Measurements from ENCODE around the gene GRAP.
"Not testable (repeated sequence)": the region's sequence is repeated elsewhere in the genome, so short reads cannot be mapped to it uniquely, and the experiment has no call there.

Gene GRAP

DNA sequence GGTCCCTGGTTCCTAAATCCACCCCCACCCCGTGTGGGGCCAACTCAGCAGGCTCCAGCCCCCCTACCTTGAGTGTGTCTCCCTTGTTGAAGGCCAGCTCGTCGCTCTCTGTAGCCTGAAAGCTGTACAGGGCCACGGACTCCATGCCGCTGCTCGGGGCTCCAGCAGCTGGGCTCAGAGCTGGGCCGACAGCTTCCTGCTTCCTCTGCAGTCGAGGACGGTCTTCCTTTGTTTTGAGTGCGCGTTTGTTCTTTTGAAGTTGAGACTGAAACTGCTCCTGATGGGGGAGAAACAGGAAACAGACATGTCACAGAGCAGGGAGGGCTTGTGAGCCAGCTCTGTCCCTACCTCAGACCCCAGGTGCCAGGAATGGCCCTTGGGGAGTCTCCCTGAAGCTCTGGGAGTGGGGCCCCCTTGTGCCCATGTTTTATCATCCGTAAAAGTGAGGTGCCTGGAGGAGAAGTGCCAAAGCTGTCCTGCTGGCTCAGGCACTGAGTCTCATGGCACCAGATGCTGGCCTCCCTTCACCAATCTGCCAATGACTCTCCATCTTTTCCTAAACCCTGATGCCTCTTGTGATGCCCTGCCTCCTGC lies at the start of gene GRAP:
Gene GRAP (minus strand): TSS at position 176 of the 594 bp plus-strand sequence. CDS start 31 bp downstream, at position 145.
- not testable (repeated sequence) for DNase-seq

DNA sequence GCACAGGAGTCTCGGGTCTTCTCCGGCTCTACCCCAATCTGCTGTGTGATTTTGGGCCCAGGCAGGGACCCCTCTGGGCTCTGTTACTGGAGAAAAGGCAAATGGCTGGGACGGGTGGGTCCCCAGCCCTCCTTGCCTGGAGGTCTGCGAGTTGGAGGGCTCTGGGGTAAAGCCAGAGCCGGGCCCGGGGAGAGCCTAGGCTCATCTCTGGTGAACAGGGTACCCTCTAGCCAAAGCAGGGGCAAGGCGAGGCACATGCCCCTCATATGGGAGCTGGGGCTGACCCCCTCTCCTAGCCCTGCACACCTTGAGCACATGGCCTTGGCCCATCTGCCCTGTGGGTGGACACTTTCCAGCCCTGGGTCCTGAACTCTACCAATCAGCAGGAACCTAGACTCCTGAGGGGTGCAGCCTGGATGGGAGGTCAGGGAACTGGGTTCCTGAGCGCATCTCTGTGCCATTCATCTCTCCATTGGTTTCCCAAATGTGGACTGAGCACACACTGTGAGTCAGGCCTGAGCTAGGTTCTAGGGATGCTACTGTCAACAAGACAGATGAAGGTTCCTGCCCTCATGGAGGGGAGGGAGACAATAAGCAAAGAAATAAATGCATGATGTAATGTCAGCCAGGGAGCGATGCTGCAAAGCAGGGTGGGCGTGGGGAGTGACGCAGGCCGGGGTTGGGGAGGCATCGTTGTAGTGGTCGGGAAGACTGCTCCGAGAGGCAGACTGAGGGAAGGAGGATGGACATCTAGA lies 47.1 kb upstream of the GRAP start:
- DNase-seq: not testable (repeated sequence)

DNA sequence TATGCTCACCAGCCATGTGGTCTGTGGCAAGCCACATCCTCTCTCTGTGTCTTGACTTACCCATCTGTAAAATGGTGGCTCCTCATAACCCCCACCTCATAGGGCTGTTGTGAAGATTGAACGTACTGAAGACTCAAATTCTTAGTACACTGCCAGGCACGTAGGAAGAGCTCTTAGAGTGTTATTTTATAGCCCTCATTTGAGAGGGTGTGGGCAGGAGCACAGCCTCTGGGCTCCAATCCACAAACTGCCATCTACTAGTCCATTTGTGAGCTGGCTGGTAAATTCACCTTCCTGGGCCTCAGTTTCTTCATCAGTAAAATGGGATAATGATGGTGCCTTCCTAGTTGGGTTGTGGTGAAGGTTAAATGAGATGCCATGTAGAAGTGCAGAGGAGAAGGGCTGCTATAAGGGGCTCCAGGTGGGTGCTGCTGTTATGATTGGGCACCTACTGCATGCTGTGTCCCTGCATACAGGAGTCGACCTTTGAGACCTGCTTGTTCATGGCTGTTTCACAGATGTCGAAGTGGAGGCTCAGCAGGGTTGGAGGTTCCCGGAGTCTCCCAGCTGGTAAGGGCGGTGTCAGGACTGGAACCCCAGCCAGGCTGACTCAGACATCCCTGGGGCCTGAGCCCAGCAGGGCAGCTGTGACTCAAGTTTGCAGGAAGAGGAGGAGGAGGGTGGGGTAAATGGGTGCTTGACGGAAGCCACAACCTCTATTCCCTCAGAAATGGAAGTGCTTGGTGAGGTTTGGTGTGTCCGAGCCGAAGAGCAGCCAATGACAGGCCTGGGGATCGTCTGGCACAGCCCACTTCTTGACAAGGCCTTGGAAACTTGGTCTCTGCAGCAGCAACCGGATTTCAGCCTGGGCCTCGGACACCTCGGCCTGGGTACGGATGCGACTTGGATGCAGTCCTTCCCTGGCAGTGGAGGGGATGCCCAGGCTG lies 46.3 kb upstream of the GRAP start:
- DNase-seq: not testable (repeated sequence)

DNA sequence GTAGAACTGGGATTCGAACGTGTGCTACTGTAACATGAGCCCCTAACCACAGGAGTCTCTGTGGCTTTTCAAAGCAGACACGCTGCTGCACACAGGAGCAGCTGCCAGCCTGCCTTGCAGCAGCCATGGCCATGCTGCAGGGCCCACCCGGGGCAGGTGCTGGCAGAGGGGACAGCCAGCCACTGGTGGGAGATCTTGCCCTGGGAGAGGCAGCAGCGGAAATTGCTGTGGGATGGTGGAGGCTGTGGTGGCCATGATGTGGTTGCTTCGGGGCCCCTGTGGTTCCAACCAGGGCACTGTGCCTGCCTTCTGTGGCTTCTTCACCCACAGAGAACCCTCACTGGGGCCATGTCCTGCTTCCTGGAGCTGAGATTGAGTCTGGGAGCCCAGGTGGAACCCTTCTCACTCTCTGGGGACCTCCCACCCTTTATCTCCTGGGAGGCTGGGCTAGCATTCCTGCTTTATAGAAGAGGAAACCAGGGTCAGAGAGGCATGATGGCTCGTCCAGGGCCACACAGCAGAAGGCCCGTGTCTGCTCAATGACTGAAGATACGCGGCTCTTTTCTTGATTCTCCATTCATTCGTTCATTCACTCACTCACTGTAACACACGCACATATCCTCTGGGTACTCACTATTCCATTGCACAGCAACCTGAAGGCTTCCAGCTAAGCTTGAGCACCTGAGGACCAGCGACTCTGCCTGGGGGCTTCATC lies 43.5 kb upstream of the GRAP start:
- DNase-seq: not testable (repeated sequence)

DNA sequence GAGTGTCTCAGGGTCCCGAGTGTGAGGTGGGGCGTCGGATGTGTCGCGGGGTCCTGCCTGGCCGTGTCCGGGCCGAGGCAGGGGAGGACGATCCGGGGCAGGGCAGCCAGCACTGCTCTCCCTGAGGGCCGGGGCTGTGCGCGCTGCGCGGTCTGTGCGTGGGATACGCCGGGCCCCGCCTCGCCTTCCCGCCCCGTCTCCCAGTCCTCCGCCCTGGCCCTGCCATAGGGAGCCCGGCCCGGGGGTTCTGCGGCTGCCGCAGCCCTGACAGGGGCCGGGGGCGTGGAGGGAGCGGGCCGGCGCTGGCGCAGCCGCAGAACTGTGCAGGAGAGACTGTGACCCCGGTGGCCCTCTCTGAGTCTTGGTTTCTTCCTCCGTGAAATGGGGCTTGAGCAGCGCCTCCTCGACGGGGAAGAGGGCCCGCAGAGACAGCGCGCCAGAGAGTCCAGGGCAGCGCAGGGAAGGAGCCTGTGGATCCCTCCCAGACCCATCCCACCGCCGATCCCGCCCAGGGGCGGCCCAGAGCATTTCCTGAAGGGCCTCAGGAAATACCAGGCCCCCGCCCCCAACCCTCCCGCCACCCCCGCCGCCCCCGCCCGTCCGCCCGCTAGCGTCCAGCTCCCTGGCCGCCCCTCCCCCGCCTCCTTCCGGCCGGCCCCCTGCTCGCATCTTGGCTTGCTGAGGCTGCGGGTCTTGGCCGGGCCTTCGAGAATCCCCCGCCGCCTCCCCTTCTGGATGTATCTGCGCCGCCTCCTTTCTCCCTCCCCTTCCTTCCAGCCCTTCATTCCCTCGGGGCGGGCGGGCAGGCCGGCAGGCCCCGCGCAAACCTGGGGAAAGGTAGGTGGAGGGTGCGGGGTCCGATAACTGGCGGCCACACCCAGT lies 42.3 kb upstream of the GRAP start:
- not testable (repeated sequence) for DNase-seq

DNA sequence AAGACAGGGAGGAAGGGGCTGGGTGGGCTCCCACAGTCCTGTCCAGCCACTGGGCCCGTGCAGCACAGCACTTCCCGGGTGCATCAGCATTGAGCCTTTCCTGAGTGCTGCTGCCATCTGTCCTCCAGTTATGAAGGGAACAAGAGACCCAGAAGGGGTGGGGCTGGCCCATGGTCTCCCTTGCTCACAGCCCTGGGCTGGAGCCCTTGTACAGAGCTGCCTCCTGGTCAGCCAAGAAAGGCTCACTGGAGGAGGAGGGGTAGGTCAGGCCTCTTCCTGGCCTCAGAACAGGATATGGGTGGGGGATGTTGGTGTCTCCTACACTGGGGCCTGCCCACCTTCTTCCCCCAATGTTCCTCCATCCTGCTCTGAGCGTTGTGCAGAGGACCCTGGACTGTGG lies 30.6 kb upstream of the GRAP start:
- DNase-seq: not testable (repeated sequence)

DNA sequence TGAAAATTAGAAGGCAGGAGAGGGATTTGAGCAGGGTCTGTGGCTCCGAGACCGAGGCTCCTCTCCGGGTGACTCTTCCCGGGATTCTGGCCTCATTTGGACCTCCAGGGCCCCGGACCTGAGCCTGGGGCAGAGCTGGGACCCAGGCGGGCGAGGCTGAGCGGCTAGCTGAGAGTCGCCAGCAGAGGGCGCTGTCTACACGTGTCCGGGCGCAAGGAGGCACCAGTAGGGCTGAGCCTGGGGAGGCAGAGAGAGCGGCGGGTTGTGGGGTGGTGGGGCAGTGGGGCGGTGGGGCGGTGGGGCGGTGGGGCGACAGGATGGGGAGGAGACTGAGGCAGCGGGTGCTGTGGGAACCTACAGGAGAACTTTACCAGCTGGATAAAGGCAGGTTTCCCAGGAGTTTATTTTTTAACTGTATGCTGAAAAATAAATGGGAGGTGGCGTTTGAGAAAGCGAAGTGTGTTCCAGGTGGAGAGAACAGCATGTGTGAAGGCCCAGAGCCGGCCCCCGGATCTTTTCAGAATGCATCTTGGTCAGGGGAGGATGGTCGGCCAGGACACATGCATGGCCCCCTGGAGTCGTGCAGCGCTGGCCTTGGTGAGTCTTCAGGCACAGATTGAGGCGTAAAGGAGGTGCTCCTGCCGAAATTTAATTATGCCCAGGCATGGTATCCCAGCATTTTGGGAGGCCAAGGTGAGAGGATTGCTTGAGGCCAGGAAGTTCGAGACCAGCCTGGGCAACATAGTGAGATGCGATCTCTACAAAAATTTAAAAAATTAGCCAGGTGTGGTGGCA lies 29.8 kb upstream of the GRAP start:
- not testable (repeated sequence) for DNase-seq

DNA sequence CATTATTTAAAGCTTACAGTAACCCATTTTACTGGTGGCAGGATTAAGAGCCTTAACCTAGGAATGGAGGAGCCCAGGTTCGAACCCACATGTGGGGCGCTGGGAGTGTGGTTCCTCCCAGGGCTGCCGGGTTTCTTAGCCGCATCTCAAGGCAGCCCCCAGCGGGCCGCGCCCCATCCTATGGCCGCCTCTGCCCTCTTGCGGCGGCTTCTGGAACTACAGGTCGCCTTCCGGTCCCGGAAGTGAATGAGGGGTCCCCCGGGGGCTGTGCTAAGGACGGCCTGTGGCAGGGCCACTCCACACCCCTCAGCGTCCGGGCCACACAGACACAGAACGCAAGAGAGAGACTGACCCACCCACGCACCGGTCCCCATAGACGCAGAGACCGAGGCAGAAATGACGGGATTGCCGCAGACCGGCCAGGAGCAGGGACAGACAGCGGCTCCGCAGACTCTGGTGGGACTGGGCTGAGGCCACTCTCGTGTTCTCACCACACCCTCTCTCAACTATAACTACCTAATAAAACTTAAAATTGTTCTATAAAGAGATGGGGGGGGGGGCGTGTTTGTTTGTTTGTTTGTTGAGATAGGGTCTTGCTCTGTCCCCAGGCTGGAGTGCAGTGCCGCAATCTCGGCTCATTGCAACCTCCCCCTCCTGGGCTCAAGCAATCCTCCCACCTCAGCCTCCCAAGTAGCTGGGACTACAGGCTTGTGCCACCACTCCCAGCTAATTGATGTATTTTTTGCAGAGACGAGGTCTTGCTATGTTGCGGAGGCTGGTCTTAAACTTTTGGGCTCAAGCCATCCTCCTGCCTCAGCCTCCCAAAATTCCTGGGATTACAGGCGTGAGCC lies 23.8 kb upstream of the GRAP start:
- not testable (repeated sequence) for DNase-seq

DNA sequence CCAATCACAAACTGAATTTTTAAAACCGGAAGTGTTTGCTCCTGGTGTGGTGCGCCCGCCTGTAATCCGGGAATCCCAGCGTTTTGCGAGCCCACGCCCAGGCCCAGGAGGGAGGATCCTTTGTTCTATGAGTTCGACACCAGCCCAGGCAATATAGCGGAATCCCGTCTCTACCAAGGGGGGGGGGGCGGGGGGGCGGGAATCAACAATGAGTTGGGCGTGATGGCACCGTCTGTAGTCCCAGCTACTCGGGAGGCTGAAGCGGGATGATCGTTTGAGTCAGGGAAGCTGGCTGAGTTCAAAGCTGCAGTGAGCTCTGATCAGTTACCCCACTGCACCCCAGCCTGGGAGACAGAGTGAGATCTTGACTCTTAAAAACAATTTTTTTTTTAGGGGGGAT lies 17.6 kb upstream of the GRAP start:
- DNase-seq: not testable (repeated sequence)

DNA sequence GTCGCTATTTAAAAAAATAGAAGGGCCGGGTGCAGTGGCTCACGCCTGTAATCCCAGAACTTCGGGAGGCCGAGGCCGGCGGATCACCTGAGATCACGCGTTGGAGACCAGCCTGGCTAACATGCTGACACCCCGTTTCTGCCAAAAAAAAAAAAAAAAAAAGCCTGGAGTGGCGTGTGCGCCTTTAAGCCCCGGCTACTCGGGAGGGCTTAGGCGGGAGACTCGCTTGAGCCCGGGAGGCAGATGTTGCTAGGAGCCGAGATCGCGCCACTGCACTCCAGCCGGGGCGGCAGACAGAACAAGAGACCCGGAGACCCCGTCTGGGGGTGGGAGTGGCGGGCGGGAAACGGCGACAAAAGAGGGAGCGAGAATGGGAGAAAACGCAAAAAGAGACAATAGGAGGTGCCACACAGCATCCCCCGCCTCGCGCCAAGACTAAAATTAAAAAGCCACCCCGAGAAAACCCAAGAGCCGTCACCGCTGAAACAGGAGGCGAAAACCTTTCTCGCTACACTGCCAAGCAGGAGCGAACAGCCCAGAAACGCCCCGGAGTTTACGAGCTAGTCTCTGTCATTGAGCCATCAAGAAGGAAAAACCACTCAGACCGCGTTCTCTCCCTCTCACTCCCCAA lies 16.7 kb upstream of the GRAP start:
- not testable (repeated sequence) for DNase-seq

DNA sequence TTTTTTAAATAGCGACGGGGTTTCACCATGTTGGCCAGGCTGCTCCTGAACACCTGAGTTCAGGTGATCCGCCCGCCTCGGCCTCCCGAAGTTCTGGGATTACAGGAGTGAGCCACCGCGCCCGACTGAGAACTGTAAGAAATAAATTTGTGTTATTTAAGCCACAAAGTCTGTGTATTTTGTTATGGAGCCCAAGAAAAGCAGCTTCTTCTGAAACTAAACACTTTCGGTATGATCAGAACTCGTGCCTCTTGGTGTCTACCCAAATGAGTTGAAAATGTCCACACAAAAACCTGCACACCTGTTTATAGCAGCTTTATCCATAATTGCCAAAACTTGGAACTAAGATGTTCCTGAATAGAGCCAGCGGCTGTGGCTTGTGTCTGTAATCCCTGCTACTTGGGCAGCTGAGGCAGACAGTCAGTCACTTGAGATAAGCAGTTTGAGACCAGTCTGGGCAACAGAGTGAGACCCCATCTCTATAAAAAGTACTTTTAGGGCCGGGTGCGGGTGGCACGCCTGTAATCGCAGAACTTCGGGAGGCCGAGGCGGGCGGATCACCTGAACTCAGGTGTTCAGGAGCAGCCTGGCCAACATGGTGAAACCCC lies 16.1 kb upstream of the GRAP start:
- DNase-seq: not testable (repeated sequence)

DNA sequence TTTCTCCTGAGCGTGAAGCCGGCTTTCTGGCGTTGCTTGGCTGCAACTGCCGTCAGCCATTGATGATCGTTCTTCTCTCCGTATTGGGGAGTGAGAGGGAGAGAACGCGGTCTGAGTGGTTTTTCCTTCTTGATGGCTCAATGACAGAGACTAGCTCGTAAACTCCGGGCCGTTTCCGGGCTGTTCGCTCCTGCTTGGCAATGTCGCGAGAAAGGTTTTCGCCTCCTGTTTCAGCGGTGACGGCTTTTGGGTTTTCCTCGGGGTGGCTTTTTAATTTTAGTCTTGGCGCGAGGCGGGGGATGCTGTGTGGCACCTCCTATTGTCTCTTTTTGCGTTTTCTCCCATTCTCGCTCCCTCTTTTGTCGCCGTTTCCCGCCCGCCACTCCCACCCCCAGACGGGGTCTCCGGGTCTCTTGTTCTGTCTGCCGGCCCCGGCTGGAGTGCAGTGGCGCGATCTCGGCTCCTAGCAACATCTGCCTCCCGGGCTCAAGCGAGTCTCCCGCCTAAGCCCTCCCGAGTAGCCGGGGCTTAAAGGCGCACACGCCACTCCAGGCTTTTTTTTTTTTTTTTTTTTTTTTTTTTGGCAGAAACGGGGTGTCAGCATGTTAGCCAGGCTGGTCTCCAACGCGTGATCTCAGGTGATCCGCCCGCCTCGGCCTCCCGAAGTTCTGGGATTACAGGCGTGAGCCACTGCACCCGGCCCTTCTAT lies 15.4 kb upstream of the GRAP start:
- DNase-seq: not testable (repeated sequence)

DNA sequence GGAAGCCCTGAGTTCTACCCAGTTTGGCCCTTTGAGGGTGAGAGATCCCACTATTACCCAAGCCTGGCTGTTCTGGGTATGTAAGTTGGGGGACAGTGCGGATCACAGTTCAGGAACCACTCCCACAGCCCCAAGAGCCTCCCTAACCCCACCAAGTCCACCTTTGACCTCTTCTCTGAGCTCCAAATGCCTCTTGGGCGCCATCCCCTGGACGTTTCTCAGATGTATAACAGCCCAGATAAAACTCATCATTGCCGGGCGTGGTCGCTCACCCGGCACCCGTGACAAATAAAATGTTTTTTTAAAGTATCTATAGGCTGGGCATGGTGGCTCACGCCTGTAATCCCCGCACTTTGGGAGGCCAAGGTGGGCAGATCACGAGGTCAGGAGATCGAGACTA lies 8.7 kb upstream of the GRAP start:
- DNase-seq: not testable (repeated sequence)

DNA sequence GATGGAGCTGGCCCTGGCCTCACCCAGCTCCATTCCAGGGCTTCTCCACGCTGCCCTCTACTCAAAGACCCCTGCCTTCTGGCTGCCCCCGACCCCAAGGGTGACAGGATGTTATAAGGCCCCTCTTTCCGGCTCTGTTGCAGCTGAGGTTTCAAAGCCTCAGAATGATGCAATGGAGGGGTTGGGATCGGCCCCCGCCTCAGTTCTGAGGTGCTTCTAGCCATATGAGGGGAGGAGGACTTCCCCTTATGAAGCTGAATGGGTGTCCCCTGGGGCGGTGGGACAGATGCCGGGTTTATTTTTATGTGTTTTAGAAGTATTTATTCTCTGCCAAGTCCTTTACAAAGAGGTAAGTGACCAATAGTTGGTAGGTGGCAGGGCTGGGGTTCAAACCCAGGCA lies 2.1 kb upstream of the GRAP start:
- not testable (repeated sequence) for DNase-seq

DNA sequence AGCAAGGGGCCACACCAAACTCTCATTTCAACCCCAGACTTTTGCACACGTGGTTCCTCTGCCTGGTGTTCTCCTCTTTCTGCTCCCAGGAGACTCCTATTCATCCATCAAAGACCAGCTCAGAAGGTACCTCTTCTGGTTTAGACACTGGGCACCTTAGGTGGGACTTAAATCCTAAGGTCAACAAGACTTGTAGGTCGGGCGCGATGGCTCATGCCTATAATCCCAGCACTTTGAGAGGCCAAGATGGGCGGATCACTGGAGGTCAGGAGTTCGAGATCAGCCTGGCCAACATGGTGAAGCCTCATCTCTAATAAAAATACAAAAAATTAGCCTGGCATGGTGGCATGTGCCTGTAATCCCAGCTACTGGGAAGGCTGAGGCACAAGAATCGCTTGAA lies 753 bp upstream of the GRAP start:
- DNase-seq: not testable (repeated sequence)

DNA sequence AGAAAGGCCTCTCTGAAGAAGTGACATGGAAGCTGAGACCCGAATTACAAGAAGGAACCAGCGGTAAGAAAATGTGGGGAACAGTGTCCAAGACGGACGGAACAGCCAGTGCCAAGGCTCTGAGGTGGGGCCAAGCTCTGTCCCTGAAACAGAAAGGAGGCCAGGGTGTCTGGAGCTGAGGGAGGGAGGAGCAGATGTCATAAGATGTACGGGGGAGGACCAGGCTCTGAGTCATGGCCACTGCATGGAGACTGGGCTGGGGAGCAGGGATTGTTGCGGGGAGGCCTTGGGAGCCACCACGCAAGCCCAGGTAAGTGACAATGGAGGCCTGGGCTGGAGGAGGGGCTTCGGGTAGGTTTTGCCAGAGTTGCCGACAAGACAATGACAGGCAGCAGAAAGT lies 2.1 kb downstream of the GRAP start:
- not testable (repeated sequence) for DNase-seq

DNA sequence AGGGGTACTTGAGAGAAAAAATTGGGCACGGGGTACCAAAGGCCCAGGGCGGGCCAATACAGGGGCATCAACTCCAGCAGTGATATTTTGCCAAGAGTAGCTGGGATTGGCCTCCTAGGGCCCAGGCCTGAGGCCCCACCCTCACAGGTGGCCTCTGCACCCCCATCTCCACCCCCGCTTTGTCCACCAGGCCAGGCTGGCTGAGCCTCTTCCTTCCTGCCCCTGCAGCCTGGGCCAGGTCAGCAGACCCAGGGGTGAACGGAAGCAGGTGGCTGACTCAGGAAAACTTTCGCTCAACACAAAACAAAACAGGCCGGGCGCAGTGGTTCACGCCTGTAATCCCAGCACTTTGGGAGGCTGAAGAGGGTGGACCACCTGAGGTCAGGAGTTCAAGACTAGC lies 3.7 kb downstream of the GRAP start:
- DNase-seq: not testable (repeated sequence)

DNA sequence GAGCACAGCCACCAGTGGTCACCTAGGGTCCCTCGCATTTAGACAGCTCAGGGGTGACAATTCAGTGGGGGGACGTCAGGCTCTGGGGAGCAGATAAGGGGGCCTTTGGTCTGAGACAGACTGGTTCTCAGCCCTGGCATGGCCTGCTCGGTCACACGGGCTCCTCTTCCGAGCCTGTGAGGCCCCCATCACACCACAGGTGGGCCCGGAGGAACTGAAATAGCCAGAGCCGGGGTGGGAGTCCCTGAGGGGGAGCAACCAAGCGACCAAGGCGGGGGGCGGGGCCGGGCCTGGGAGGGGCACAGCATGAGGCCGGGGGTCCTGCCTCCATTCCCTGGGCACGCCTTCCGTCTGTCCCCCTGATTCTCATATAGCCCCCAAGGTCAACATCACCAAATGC lies 4.4 kb downstream of the GRAP start:
- not testable (repeated sequence) for DNase-seq

All from NCI-H2029 (cell line).